Measurements from ENCODE around the gene PFAS.
"Not testable (repeated sequence)": the region's sequence is repeated elsewhere in the genome, so short reads cannot be mapped to it uniquely, and the experiment has no call there.

PFAS gene, protein sequence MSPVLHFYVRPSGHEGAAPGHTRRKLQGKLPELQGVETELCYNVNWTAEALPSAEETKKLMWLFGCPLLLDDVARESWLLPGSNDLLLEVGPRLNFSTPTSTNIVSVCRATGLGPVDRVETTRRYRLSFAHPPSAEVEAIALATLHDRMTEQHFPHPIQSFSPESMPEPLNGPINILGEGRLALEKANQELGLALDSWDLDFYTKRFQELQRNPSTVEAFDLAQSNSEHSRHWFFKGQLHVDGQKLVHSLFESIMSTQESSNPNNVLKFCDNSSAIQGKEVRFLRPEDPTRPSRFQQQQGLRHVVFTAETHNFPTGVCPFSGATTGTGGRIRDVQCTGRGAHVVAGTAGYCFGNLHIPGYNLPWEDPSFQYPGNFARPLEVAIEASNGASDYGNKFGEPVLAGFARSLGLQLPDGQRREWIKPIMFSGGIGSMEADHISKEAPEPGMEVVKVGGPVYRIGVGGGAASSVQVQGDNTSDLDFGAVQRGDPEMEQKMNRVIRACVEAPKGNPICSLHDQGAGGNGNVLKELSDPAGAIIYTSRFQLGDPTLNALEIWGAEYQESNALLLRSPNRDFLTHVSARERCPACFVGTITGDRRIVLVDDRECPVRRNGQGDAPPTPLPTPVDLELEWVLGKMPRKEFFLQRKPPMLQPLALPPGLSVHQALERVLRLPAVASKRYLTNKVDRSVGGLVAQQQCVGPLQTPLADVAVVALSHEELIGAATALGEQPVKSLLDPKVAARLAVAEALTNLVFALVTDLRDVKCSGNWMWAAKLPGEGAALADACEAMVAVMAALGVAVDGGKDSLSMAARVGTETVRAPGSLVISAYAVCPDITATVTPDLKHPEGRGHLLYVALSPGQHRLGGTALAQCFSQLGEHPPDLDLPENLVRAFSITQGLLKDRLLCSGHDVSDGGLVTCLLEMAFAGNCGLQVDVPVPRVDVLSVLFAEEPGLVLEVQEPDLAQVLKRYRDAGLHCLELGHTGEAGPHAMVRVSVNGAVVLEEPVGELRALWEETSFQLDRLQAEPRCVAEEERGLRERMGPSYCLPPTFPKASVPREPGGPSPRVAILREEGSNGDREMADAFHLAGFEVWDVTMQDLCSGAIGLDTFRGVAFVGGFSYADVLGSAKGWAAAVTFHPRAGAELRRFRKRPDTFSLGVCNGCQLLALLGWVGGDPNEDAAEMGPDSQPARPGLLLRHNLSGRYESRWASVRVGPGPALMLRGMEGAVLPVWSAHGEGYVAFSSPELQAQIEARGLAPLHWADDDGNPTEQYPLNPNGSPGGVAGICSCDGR (N-terminal part only)

DNA sequence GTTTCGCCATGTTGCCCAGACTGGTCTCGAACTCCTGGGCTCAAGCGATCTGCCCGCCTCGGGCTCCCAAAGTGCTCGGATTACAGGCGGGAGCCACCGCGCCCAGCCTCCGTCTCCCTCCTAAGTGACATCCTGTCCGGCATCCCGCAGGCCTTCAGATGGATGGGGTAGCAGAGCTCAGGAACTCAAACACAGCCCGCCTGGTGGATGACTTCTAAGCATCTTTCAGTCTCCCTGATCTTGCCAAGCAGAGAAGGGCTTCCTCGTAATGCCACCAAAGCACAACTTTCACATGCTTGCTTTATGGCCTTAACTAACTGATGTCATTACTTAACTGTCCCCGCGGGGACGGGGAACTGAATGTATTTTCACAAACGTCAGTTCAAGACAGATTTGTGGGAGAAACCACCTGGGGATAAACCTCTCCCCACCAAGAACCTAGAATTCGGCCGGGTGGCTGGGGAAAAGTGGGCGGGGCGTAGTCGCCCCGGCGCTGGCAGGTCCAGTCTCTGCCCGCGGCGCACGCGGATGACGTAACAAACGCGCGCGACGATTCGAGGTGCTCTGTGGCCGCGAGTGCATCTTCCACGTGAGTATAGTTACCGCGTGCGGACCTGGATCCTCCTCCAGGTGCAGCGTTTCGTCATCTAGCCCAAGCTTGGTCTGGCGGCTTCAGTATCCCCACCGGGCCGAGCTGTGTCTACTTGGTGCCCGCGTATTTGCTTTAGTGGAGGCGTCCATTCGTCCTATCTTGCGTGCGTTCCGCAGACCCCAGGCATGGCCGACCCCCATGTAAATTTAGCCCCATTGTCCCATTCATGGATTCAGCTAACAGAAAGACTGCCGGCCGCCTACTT is at the start of gene PFAS:
Gene PFAS, plus strand, starts transcription at position 539 of the 857 bp plus-strand sequence. CDS start 4,649 bp downstream, outside the sequence.
- DNase-seq, result peak; percentile 98

DNA sequence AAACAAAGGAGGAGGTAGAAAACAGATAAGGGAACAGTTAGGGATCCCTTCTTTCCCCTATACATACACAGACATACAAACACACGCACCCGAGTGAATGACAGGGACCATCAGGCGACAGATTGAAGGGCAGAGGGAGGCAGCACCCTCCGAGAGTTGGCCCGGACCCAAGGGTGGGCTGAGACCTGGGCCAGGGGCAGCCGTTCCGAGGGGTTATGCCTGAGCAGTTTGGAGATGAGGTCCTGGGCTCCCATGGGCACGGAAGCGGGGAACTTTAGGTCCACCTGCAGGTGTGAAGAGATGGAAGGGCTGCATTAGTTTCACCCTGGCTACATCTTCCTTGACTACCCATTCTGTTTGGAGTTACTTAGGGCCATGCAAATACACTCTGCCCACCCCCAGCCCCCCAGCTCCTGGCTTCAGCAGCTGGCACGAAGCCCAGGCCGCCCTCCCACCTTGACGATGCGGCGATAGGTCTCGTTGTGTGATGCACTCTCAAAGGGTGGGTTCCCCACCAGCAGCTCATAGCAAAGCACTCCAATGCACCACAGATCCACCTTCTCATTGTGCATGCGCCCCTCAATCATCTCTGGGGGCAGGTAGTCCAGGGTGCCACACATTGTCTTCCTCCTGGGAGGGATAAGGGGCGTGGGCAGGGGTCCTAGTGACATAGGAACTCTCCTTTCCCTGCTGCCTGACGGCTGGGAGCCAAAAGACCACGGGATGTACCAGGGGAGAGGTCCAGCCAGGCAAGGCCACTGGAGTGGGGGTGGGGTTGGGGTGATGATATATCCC is 44.1 kb upstream of the PFAS start:
- DNase-seq, result no peak

DNA sequence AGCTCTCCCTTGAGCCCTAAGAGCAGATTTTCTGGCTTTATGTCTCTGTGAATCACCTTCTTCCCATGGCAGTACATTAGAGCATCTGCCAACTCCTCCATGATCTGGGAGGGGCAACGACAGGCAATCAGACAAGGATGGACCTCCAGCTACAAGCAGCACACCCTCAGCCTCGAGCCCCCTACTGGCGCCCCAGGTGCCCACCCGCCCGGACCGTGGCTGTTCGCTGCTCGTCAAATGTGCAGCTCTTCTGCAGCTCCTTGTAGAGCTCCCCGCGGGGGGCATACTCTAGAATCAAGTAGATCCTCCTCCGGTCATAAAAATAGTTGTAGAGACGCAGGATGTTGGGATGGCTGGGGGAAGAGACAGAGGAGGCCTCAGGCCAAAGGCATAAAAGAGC is 42.6 kb upstream of the PFAS start:
- no peak for DNase-seq

DNA sequence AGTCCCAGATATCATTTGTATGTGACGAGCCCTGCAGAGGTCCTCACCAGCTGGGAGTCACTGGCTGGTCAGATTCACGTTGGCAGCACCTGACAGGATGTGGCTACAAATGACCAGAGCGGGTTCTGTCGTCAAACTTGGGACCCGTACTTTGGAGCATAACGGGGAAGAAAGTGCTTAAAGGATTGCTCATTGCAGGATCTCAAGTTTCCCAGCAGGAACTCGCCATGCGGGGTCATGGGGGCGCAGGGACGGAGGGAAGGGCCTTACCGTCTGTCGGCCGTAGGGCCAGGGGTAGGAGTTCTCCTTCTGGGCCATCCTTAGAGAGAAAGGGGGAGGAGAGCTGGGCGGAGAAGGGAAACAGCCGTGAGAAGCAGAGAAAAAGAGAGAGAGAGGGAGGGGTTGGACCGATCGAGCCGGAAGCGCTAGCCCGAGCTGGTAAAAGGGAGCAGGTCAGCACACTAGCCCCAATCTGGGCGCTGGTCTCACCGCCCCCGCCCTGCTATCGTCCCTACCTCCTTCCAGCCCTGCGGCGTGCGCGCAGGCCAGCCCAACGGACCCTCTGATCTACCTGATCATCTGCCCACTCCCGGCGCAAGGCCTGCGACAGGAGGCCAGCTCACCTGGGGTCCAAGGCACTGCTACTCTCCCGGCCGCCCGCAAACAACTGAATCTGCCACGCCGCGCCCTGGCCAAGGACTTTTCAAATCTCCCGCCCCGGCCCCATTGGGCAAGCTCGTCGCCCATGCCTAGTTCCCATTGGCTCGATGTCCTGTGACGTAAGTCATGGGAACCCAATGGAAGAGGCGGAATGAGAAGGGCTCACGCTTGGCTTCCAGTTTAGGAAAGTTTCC is 39.0 kb upstream of the PFAS start, which contains the start of gene AURKB:
Gene AURKB, minus strand, starts transcription at position 669 of the 854 bp plus-strand sequence. Its CDS starts 351 bp downstream, at position 318.
- DNase-seq, result peak; percentile 98

DNA sequence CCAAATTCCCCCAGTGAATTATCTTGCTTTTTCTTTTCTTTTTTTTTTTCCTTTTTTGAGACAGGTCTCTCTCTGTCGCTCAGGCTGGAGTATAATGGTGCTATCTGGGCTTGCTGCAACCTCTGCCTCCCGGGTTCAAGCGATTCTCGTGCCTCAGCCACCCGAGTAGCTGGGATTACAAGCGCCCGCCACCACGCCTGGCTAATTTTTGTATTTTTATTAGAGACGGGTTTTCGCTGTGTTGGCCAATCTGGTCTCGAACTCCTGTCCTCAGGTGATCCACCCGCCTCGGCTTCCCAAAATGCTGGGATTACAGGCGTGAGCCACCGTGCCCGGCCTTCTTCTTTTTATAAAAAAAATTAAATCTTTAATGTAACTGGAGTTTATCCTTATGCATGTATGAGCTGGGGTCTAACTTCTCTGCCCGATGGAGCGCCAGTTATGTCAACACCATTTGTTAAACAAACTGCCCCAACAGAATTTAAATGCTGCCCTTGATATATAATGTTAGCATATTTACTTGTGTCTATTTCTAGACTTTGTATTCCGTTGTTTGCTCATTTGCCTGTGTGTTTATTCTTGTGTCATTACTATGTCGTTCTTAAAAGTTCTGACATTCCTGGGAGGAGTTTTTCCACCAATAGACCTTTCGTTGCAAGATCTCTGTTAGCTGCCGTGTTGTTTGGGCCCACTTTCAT is 38.2 kb upstream of the PFAS start:
- DNase-seq, result peak; percentile 47

DNA sequence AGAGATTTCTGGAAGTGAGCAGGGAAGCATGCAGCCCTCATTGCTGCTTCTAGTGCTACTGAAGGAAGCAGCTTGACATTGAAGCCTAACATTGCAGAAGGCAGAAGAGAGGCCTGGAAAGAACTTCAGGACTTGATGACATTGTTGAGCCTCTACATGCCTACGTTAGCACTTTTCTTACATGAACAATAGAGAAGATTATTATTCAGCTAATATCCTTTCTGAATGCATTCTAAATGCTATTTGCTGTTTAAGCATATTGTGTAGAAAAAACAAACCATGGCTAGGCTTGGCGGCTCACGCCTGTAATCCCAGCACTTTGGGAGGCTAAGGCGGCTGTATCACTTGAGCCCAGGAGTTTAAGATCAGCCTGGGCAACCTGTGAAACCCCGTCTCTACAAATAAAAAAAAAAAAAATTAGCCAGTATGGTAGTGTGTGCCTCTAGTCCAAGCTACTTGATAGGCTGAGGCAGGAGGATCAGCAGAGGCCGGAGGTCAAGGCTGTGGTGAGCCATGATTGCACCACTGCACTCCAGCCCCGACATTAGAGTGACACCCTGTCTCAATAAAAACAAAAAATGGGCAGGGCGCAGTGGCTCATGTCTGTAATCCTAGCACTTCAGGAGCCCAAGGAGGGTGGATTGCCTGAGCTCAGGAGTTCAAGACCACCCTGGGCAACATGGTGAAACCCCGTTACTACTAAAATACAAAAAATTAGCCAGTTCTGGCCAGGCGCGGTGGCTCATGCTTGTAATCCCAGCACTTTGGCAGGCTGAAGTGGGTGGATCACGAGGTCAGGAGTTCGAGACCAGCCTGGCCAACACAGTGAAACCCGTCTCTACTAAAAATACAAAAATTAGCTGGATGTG is 36.5 kb upstream of the PFAS start:
- DNase-seq, result no peak

DNA sequence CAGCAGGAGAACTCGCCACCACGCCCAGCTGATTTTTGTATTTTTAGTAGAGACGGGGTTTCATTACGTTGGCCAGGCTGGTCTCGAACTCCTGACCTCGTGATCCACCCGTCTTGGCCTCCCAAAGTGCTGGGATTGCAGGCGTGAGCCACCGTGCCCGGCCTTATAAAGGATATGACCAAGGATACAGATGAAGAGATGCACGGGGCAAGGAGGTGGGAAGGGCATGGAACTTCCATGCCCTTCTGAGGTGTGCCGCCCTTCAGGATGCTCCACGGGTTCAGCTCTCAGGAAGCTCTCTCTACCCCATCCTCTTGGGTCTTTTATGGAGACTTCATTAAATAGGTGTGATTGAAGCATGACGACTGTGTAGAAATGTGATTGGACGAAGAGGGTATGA is 35.1 kb upstream of the PFAS start:
- not testable (repeated sequence) for DNase-seq

DNA sequence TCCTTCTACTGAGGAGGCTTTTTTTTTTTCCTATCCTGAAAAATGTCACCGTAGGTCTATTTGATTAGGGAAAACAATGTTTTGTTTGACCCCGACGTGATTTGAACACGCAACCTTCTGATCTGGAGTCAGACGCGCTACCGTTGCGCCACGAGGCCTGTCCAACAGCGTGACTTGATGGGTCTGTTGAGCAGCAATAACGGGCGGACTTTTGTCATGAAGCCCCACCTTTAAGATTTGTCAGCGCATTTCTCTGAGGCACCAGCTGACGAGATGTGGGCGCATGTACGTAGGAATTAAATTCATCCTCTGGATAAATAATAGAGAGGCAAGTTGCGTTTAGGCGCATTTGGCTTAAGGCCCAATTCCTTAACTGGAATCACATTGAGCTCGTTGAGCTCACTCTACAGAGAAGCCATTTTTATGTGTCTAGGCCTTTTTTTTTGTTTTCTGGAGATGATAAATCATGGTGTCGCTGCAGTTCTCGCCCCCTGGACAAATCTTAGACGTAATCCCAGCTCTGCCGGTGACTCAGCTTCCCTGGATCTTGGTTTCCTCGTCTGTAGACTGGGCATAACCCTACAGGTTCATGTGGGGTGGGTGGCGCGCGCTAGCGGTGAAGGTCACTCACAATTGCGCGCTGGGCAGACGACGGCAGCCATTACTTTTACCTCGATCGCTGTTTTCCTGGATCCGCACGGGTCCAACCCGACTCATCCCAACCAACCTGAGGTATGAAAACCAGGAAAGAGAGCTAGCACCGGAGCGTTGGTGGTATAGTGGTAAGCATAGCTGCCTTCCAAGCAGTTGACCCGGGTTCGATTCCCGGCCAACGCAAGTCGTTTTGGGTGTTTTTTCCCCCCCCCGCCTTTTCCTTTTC is 28.1 kb upstream of the PFAS start:
- DNase-seq, result peak; percentile 94

DNA sequence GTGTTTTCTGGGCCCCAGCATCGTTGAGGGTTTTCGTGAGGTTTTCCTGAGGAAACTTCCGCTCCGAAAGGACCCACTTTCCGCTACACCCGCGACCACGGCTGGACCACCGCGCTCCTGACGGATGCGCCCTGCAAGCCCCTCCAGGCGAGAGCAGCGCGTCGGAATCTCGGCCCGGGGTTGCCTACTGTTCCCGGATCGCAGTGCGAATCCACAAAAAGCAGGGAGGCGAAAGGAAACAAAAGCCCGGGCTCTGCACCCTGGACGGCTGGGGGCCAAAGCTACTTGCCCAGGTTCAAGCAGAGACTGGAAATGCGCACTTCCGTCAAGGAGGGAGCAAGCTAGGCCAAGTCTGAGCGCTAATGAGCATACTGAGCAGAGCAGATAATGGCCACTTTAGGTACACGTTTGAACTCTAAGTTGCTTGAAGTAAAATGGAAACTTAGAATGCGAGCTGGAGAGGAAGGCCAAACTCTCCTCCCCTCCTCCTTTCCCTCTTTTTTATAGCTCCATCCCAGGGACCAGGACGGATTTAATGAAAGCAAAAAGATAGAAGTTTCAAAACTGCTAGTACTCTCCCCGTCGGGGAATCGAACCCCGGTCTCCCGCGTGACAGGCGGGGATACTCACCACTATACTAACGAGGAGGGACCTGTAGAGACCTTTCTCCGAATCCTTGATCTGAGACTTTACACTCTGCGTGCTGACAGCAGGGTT is 27.3 kb upstream of the PFAS start:
- peak; percentile 91 for DNase-seq

DNA sequence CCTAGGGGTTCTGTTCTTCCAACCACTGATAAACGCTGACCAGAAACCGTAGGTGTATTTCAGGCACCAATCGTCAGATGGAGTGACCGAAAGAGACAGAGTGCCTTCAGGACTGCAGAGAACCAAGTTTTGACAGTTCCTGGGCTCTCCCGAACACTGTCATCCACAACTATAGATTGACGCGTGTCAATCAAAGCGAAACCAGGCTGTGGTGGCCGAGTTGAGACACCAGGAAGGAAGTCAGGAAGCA is 26.8 kb upstream of the PFAS start:
- no peak for DNase-seq

DNA sequence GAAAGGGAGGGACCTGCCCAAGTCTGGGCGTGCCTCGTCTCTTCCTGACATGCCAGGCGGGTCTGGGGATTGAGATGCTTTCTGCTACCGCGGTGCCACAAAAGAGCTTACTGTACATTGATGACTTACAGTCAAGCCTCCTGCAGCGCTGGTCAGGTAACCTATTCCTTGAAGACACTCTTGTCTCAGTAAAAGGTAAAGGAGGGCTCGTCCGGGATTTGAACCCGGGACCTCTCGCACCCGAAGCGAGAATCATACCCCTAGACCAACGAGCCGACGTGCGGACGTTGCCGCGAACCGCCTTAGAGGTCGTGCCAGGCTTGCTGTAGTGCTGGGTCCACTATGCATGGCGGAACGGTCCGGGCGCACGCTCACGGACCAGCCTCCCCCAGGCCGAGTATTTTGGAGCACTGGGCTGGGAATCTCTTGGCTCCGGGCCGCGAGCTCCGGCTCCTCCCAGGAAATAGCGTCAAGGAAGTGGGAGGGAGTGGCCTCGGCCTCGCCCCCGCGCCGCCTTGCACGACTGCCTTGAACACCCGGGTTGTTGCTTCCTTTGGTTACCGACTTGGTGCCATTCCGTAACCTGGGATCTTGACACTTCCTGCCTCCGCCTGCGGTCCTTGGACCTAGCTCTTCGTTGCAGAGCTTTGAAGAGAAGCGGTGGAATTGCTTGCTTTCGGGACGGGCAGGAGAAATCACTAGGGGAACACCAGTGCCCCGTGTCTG is 26.3 kb upstream of the PFAS start:
- peak; percentile 95 for DNase-seq

DNA sequence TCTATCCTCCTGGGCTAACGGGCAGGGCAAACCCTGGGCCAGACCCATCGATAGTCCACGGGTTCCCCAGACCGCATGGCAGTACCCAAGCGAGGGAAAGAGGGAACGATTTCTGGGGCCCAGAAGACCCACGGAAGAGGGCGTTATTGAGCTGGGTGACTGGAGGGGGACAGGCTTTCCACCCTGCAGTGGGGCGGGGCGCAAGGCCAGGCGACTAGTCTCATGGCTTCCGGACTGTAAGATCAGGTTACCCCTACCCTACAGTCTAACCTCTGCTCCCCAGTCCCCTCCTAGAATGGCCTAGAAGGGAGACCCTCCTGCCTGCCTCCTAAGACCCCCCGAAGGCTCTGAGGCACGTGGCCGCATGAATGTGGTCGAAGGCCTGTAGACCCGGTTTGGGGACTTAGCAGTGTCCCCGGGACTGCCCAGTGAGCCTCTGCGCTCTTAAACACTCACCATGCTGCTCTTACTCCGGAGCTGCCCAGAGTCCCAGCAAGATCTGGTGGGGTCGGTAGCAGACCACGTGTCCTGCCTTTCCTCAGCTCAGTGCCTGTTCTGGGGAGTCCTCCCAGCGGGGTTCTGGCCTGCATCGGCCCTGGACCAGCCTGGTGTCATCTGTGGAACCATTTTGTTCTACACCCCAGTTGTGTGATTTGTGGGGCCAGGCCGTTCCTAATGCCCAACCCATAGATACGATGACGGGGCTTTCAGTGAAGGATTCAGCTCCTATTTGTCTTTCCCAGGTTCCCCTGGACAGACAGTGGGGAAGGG is 25.5 kb upstream of the PFAS start:
- DNase-seq, result peak; percentile 73

DNA sequence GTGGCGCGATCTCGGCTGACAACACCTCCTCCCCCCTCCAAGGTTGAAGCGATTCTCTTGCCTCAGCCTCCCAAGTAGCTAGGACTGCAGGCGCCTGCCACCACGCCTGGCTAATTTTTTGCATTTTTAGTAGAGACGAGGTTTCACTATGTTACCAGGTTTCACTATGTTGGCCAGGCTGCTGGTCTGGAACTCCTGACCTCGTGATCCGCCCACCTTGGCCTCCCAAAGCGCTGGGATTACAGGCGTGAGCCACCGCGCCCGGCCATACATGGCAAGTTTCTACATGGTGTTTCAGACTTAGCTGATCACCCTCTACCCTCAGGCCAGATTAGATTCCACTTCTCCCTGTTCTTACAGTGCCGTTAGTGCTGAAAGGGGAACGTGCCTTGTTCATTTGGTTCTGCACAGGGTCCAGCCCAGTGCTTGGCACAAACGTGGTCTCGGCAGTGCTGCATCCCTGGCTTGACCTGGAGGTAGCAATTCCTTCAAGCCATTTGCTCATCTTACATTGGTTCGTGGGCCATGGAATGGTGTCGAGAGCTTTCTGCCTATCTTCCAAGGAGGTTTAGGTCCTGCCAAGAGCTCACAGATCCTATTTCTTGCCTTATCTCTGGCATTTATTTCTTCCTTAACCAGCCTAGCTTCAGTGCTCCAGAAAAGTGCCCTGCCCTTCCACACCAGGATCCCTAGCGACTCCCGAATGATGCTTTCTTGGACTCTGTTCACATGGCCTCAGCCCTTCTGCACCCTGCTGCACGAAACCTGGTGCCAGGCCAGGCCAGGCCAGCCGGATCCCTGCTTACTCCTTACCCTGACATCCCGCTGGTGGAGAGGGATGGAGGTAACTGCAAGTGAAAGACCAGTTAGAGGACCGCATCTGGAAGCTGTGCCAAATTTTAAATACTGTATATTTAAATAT is 23.9 kb upstream of the PFAS start:
- DNase-seq, result no peak
